GM23248 (cell line): Measurements from ENCODE around the gene GOLGA6L10. TPM values are rescaled to one million over a fixed set of nuclear protein-coding genes. Genes with fewer than 3 reads are reported as not detected.
"Not testable (repeated sequence)": the region's sequence is repeated elsewhere in the genome, so short reads cannot be mapped to it uniquely, and the experiment has no call there.

ENCODE experiments used
- DNase-seq: peaks from one replicate; pipeline ENCODE4 v3.0.0-alpha.2; 2015
- H2AFZ ChIP-seq: fragments of 200-600 bp; sonication (generic); 2 replicates; pipeline ENCODE4 v1.6.1; 2016; ENCODE audit warnings: antibody characterized with exemption
- H3F3A ChIP-seq: fragments of 200-600 bp; sonication (generic); 2 replicates; pipeline ENCODE4 v1.6.1; 2016; ENCODE audit warnings: mild to moderate bottlenecking, antibody characterized with exemption, mixed run types; ENCODE audit not compliant: insufficient read depth
- H3K27ac ChIP-seq: fragments of 200-600 bp; sonication (generic); 2 replicates; pipeline ENCODE4 v1.5.1; 2016; ENCODE audit warnings: mild to moderate bottlenecking
- H3K27me3 ChIP-seq: fragments of 200-600 bp; sonication (generic); replicated peaks from 2 replicates; pipeline ENCODE4 v1.6.1; 2016; ENCODE audit warnings: mild to moderate bottlenecking; ENCODE audit not compliant: insufficient read depth
- H3K36me3 ChIP-seq: fragments of 200-600 bp; sonication (generic); 2 replicates; pipeline ENCODE4 v1.6.1; 2016; ENCODE audit warnings: low read depth, mild to moderate bottlenecking
- H3K4me1 ChIP-seq: fragments of 200-600 bp; sonication (generic); 2 replicates; pipeline ENCODE4 v1.6.1; 2016; ENCODE audit warnings: mild to moderate bottlenecking; ENCODE audit not compliant: insufficient read depth
- H3K4me2 ChIP-seq: fragments of 200-600 bp; sonication (generic); one replicate; pipeline ENCODE4 v1.6.1; 2016; ENCODE audit warnings: mild to moderate bottlenecking; ENCODE audit not compliant: unreplicated experiment
- H3K4me3 ChIP-seq: fragments of 200-600 bp; sonication (generic); 2 replicates; pipeline ENCODE4 v1.5.1; 2016; ENCODE audit warnings: mild to moderate bottlenecking
- H3K79me2 ChIP-seq: fragments of 200-600 bp; sonication (generic); 2 replicates; pipeline ENCODE4 v1.6.1; 2016; ENCODE audit warnings: mild to moderate bottlenecking; ENCODE audit not compliant: insufficient read depth
- H3K9ac ChIP-seq: fragments of 200-600 bp; sonication (generic); 2 replicates; pipeline ENCODE4 v1.6.1; 2016; ENCODE audit warnings: mild to moderate bottlenecking
- H3K9me2 ChIP-seq: fragments of 200-600 bp; sonication (generic); 2 replicates; pipeline ENCODE4 v1.6.1; 2016; ENCODE audit warnings: mixed run types, mild to moderate bottlenecking, moderate library complexity; ENCODE audit not compliant: insufficient read depth
- H3K9me3 ChIP-seq: fragments of 200-600 bp; sonication (generic); one replicate; pipeline ENCODE4 v1.6.1; 2017; ENCODE audit warnings: low read depth
- H4K20me1 ChIP-seq: fragments of 200-600 bp; sonication (generic); 2 replicates; pipeline ENCODE4 v1.6.0; 2016; ENCODE audit not compliant: insufficient read depth
- EZH2 ChIP-seq: fragments of 200-600 bp; sonication (generic); IDR thresholded peaks from 2 replicates; pipeline ENCODE4 v1.6.1; 2018; ENCODE audit warnings: antibody characterized with exemption, mild to moderate bottlenecking; ENCODE audit not compliant: insufficient read depth, poor library complexity, severe bottlenecking
- EZH2phosphoT487 ChIP-seq: fragments of 200-600 bp; sonication (generic); IDR thresholded peaks from 2 replicates; pipeline ENCODE4 v1.6.1; 2018; ENCODE audit warnings: antibody characterized with exemption, moderate library complexity, mild to moderate bottlenecking, low read depth; ENCODE audit not compliant: insufficient read depth
- WGBS, 2 experiments: methylation state at CpG; one replicate each; pipeline ENCODE4 v1.1.6; 2015 to 2017; ENCODE audit warnings: low lambda C conversion rate in 2 of 2, low coverage in 1 of 2; ENCODE audit errors: missing lambda C conversion rate in 2 of 2; 5-methylcytosine and 5-hydroxymethylcytosine counted together
- in situ Hi-C: fragments of 300-500 bp; cut with MboI; formaldehyde crosslinking; loops from 2 replicates; pipeline ENCODE4 v1.15.0; 2020
- polyA plus RNA-seq: library from polyadenylated mRNA; unstranded; fragments of >200 nt; fragmentation: Nextera tagmentation; extraction: Ambion mirVana; gene quantifications from 2 replicates; pipeline ENCODE4 v1.2.1, GENCODE V29; 2016
- total RNA-seq: library from RNA; depleted of rRNA; stranded (reverse); fragments of >200 nt; shearing (Covaris generic); gene quantifications from 2 replicates; pipeline ENCODE4 v1.2.3, GENCODE V29; 2014

Gene GOLGA6L10
- total and polyA plus RNA-seq, 2 experiments from 2014 or later, result under 0.01 TPM; not detected in 1

- no peak for DNase-seq
- H3K4me2 ChIP-seq, result no peak overlapping the region
- TF ChIP-seq EZH2phosphoT487 (no peak), EZH2 (no peak)
- H3K9me3 ChIP-seq, result no peaks in the 10 kb centered on the region
- H3K79me2 ChIP-seq, result 0 out of 2 replicates have a peak, but pooled peaks cover 12% of the 10 kb centered on the region
- H3K9me2 ChIP-seq, result no peaks in the 10 kb centered on the region
- H3K4me3 ChIP-seq, result no peak overlapping the region
- H3K4me1 ChIP-seq, result peaks cover 10% of the 10 kb centered on the region
- no peaks in the 10 kb centered on the region for H3K36me3 ChIP-seq
- peaks cover 10% of the 10 kb centered on the region; the same call in 1 of the 2 replicates for H3F3A ChIP-seq
- 59 to 72% methylated on average over 3 of the region's 3 CpGs for WGBS, 2 experiments
- no peak overlapping the region for H3K27ac ChIP-seq
- H3K9ac ChIP-seq, result no peak overlapping the region
- H3K27me3 ChIP-seq, result no peaks in the 10 kb centered on the region
- H4K20me1 ChIP-seq, result no peaks in the 10 kb centered on the region
- H2AFZ ChIP-seq, result no peak overlapping the region
- in situ Hi-C loops, result no loop called here
These were observed 22.4 kb upstream of the GOLGA6L10 start for GRCh38 chr15:82371656-82372055.

GRCh38 chr15:82367790-82368189 lies 18.5 kb upstream of the GOLGA6L10 start:
- H3K9ac ChIP-seq, H4K20me1 ChIP-seq, in situ Hi-C loops, H3K4me3 ChIP-seq, H3K36me3 ChIP-seq, H3K4me1 ChIP-seq, H2AFZ ChIP-seq, H3K9me2 ChIP-seq, H3K4me2 ChIP-seq, H3K79me2 ChIP-seq, H3K9me3 ChIP-seq, H3K27me3 ChIP-seq, H3F3A ChIP-seq, DNase-seq, H3K27ac ChIP-seq: not testable (repeated sequence)
- WGBS, 2 experiments, result 76% methylated on average over 2 of the region's 3 CpGs

GRCh38 chr15:82365692-82366323 lies 16.5 kb upstream of the GOLGA6L10 start:
- in situ Hi-C loops, H3K27ac ChIP-seq, H3F3A ChIP-seq, H3K36me3 ChIP-seq, H3K27me3 ChIP-seq, H2AFZ ChIP-seq, H4K20me1 ChIP-seq, DNase-seq, H3K4me2 ChIP-seq, H3K9me3 ChIP-seq, H3K79me2 ChIP-seq, H3K4me1 ChIP-seq, H3K9ac ChIP-seq, H3K9me2 ChIP-seq, H3K4me3 ChIP-seq: not testable (repeated sequence)
- WGBS, 2 experiments, result 0% methylated on average over 2 to 3 of the region's 6 CpGs

GRCh38 chr15:82364548-82364947 lies 15.3 kb upstream of the GOLGA6L10 start:
- H3K9me3 ChIP-seq, H3K27ac ChIP-seq, in situ Hi-C loops, H3F3A ChIP-seq, DNase-seq, H3K9ac ChIP-seq, H3K36me3 ChIP-seq, H3K4me1 ChIP-seq, H4K20me1 ChIP-seq, H3K27me3 ChIP-seq, H3K4me2 ChIP-seq, H2AFZ ChIP-seq, H3K9me2 ChIP-seq, H3K4me3 ChIP-seq, H3K79me2 ChIP-seq: not testable (repeated sequence)
- WGBS, 2 experiments, result 82 to 100% methylated on average over 1 of the region's 3 CpGs

GRCh38 chr15:82362790-82363189 lies 13.5 kb upstream of the GOLGA6L10 start:
- whole genome bisulfite sequencing, 2 experiments, result no CpG with 5 or more reads among the region's 3 CpGs
- H3F3A ChIP-seq, H3K36me3 ChIP-seq, H3K4me3 ChIP-seq, H3K79me2 ChIP-seq, H4K20me1 ChIP-seq, H3K27ac ChIP-seq, H3K4me2 ChIP-seq, H3K9ac ChIP-seq, DNase-seq, H3K4me1 ChIP-seq, H3K9me2 ChIP-seq, H3K9me3 ChIP-seq, H3K27me3 ChIP-seq, H2AFZ ChIP-seq, in situ Hi-C loops: not testable (repeated sequence)

GRCh38 chr15:82360618-82361017 lies 11.3 kb upstream of the GOLGA6L10 start:
- in situ Hi-C loops, result not testable (repeated sequence)

GRCh38 chr15:82355055-82355454 lies 5.8 kb upstream of the GOLGA6L10 start:
- H3F3A ChIP-seq, H3K27ac ChIP-seq, in situ Hi-C loops, H3K4me3 ChIP-seq, H3K9ac ChIP-seq, H2AFZ ChIP-seq, DNase-seq, H3K79me2 ChIP-seq, H3K9me3 ChIP-seq, H3K4me2 ChIP-seq, H3K36me3 ChIP-seq, H3K4me1 ChIP-seq, H4K20me1 ChIP-seq, H3K9me2 ChIP-seq, H3K27me3 ChIP-seq: not testable (repeated sequence)
- WGBS, 2 experiments, result no CpG with 5 or more reads among the region's 48 CpGs

More at GRCh38 chr15:82360618-82361017, 11.3 kb upstream of the GOLGA6L10 start:
- not testable (repeated sequence) for DNase-seq, H3K4me1 ChIP-seq, H3K36me3 ChIP-seq, H3K79me2 ChIP-seq, H3K27me3 ChIP-seq, H2AFZ ChIP-seq, H3K9me2 ChIP-seq, H4K20me1 ChIP-seq, H3K4me3 ChIP-seq, H3K4me2 ChIP-seq, H3K9me3 ChIP-seq, H3K9ac ChIP-seq, H3K27ac ChIP-seq, H3F3A ChIP-seq
- 79 to 80% methylated on average over 2 of the region's 7 CpGs for WGBS, 2 experiments
